WTC11 (cell line): ENCODE results near the gene NID2. TPM values are rescaled to one million over a fixed set of nuclear protein-coding genes. Genes with fewer than 3 reads are reported as not detected.

Source experiments
- ATAC-seq: fragments of 200-7000 bp; cut with Tn5 transposase; 2 replicates; pipeline ENCODE4 v1.10.0; 2021; ENCODE audit warnings: mild to moderate bottlenecking, moderate library complexity
- CTCF ChIA-PET: fragments of 300-600 bp; sonication (Branson Sonifier 250); formaldehyde crosslinking; loops from one replicate; lab custom pipeline; 2021; ENCODE audit warnings: antibody characterized with exemption; lab: Charles Lee
- POLR2A ChIA-PET: fragments of 350-600 bp; sonication (Branson Sonifier 250); formaldehyde crosslinking; loops from one replicate; lab custom pipeline; 2021; ENCODE audit warnings: antibody characterized with exemption; lab: Charles Lee
- DNase-seq: peaks from one replicate; pipeline ENCODE4 v3.0.0; 2021; ENCODE audit warnings: low spot score
- H3K27ac Mint-ChIP-seq: 2 replicates; pipeline ENCODE4 v1.8.0; 2021; ENCODE audit warnings: mixed read lengths
- H3K27me3 Mint-ChIP-seq: 2 replicates; pipeline ENCODE4 v1.8.0; 2021; ENCODE audit warnings: low read depth, mild to moderate bottlenecking, moderate library complexity, mixed read lengths
- H3K36me3 Mint-ChIP-seq: 2 replicates; pipeline ENCODE4 v1.8.0; 2021; ENCODE audit warnings: mixed read lengths
- H3K4me1 Mint-ChIP-seq: 2 replicates; pipeline ENCODE4 v1.8.0; 2022; ENCODE audit warnings: mixed read lengths
- H3K4me3 Mint-ChIP-seq: 2 replicates; pipeline ENCODE4 v1.8.0; 2021; ENCODE audit warnings: mild to moderate bottlenecking, moderate library complexity, mixed read lengths
- H3K9me3 Mint-ChIP-seq: 2 replicates; pipeline ENCODE4 v1.8.0; 2021; ENCODE audit warnings: mixed read lengths
- ATF1 ChIP-seq: sonication (generic); formaldehyde crosslinking; IDR thresholded peaks from 2 replicates; pipeline ENCODE4 v1.8.1; 2023; ENCODE audit warnings: mild to moderate bottlenecking, moderate library complexity, missing genetic modification reagents
- CREM ChIP-seq: sonication (generic); formaldehyde crosslinking; IDR thresholded peaks from 2 replicates; pipeline ENCODE4 v1.8.1; 2022; ENCODE audit warnings: mild to moderate bottlenecking, missing genetic modification reagents, moderate library complexity
- GTF2I ChIP-seq: fragments of 250-450 bp; sonication (Bioruptor Pico); conservative IDR thresholded peaks from 2 replicates; pipeline ENCODE4 v1.4.0; 2021; ENCODE audit warnings: mild to moderate bottlenecking
- MXD4 ChIP-seq: fragments of 250-450 bp; sonication (Bioruptor Pico); IDR thresholded peaks from 2 replicates; pipeline ENCODE4 v1.8.0; 2021; ENCODE audit warnings: mild to moderate bottlenecking, moderate library complexity, borderline replicate concordance
- NFYB ChIP-seq: sonication (generic); formaldehyde crosslinking; conservative IDR thresholded peaks from 2 replicates; pipeline ENCODE4 v1.8.0; 2022; ENCODE audit warnings: low read depth, missing genetic modification reagents
- OVOL2 ChIP-seq: fragments of 250-450 bp; sonication (Bioruptor Pico); IDR thresholded peaks from 2 replicates; pipeline ENCODE4 v1.9.0; 2021; ENCODE audit warnings: mild to moderate bottlenecking, borderline replicate concordance
- TP53 ChIP-seq: sonication (generic); formaldehyde crosslinking; IDR thresholded peaks from 2 replicates; pipeline ENCODE4 v1.8.1; 2023; ENCODE audit warnings: mild to moderate bottlenecking, missing genetic modification reagents
- ZNF263 ChIP-seq: sonication (generic); formaldehyde crosslinking; IDR thresholded peaks from 2 replicates; pipeline ENCODE4 v1.8.1; 2022; ENCODE audit warnings: low read depth, mild to moderate bottlenecking, moderate library complexity, missing genetic modification reagents
- ZNF317 ChIP-seq: sonication (generic); formaldehyde crosslinking; IDR thresholded peaks from 2 replicates; pipeline ENCODE4 v1.8.1; 2023; ENCODE audit warnings: low read depth, mild to moderate bottlenecking, moderate library complexity, missing genetic modification reagents, borderline replicate concordance
- ZNF416 ChIP-seq: fragments of 250-450 bp; sonication (Bioruptor Pico); IDR thresholded peaks from 2 replicates; pipeline ENCODE4 v1.9.0; 2021; ENCODE audit warnings: mild to moderate bottlenecking, inconsistent platforms
- total RNA-seq: library from RNA; stranded (reverse); gene quantifications from 3 replicates; pipeline ENCODE4 v1.2.3, GENCODE V29; 2021
- TF ChIP-seq, protein P1 (sequence below): sonication (generic); formaldehyde crosslinking; IDR thresholded peaks from 2 replicates; pipeline ENCODE4 v1.8.0; 2022; ENCODE audit warnings: mild to moderate bottlenecking, missing genetic modification reagents
- TF ChIP-seq, protein P2 (sequence below): sonication (generic); formaldehyde crosslinking; IDR thresholded peaks from 2 replicates; pipeline ENCODE4 v1.8.0; 2022; ENCODE audit warnings: mild to moderate bottlenecking, missing genetic modification reagents
- TF ChIP-seq, protein P3 (sequence below): sonication (generic); formaldehyde crosslinking; IDR thresholded peaks from 2 replicates; pipeline ENCODE4 v1.8.1; 2023; ENCODE audit warnings: mild to moderate bottlenecking, missing genetic modification reagents, moderate library complexity
- TF ChIP-seq, protein P4 (sequence below): sonication (generic); formaldehyde crosslinking; IDR thresholded peaks from 2 replicates; pipeline ENCODE4 v1.8.1; 2022; ENCODE audit warnings: missing genetic modification reagents, borderline replicate concordance
- TF ChIP-seq, protein P5 (sequence below): fragments of 200-600 bp; IDR thresholded peaks from 2 replicates; pipeline ENCODE4 v1.8.0; 2022; ENCODE audit warnings: antibody characterized with exemption
- TF ChIP-seq, protein P6 (sequence below): sonication (generic); formaldehyde crosslinking; IDR thresholded peaks from 2 replicates; pipeline ENCODE4 v1.8.1; 2022; ENCODE audit warnings: mild to moderate bottlenecking, moderate library complexity, missing genetic modification reagents
- TF ChIP-seq, protein P7 (sequence below): fragments of 250-450 bp; sonication (Bioruptor Pico); IDR thresholded peaks from 2 replicates; pipeline ENCODE4 v1.9.0; 2021; ENCODE audit warnings: mild to moderate bottlenecking

Gene NID2
- total RNA-seq, 1 experiment from 2014 or later, result 5.4 TPM

DNA sequence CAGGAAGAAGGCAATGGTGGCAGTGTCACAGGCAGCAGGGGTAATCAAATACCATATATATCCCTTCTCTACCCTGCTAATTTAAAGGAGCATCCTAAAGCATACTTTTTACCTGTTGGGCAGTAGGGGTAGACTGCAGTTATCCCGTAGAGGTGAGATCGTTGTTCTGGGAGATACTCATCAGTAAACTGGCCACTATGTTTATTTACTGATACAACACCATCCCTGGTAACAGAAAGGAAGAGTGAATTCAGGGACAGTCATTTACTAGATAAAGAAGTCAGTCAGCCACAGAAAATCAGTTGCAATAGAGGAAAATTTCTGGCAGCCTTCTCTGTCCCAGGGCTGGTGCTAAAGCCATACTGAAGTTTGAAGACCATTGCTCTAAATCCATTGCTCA lies 63.2 kb downstream of the NID2 start:
- no peak overlapping the region for H3K27ac Mint-ChIP-seq
- DNase-seq, result no peak
- no peaks in the 10 kb centered on the region for H3K9me3 Mint-ChIP-seq
- H3K4me3 Mint-ChIP-seq, result no peak overlapping the region
- TF ChIP-seq ZNF317 (no peak), GTF2I (CRISPR knock-in tag) (no peak), ATF1 (CRISPR knock-in tag) (no peak), NFYB (CRISPR knock-in tag) (no peak), ZNF263 (CRISPR knock-in tag) (no peak), OVOL2 (CRISPR knock-in tag) (no peak), ZNF416 (CRISPR knock-in tag) (no peak), TP53 (CRISPR knock-in tag) (no peak), MXD4 (CRISPR knock-in tag) (no peak), CREM (CRISPR knock-in tag) (no peak)
- TF ChIP-seq, protein P1, sequence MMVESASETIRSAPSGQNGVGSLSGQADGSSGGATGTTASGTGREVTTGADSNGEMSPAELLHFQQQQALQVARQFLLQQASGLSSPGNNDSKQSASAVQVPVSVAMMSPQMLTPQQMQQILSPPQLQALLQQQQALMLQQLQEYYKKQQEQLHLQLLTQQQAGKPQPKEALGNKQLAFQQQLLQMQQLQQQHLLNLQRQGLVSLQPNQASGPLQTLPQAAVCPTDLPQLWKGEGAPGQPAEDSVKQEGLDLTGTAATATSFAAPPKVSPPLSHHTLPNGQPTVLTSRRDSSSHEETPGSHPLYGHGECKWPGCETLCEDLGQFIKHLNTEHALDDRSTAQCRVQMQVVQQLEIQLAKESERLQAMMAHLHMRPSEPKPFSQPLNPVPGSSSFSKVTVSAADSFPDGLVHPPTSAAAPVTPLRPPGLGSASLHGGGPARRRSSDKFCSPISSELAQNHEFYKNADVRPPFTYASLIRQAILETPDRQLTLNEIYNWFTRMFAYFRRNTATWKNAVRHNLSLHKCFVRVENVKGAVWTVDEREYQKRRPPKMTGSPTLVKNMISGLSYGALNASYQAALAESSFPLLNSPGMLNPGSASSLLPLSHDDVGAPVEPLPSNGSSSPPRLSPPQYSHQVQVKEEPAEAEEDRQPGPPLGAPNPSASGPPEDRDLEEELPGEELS, result no peak
- TF ChIP-seq, protein P2, sequence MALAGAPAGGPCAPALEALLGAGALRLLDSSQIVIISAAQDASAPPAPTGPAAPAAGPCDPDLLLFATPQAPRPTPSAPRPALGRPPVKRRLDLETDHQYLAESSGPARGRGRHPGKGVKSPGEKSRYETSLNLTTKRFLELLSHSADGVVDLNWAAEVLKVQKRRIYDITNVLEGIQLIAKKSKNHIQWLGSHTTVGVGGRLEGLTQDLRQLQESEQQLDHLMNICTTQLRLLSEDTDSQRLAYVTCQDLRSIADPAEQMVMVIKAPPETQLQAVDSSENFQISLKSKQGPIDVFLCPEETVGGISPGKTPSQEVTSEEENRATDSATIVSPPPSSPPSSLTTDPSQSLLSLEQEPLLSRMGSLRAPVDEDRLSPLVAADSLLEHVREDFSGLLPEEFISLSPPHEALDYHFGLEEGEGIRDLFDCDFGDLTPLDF (CRISPR knock-in tag), result no peak
- TF ChIP-seq, protein P3, sequence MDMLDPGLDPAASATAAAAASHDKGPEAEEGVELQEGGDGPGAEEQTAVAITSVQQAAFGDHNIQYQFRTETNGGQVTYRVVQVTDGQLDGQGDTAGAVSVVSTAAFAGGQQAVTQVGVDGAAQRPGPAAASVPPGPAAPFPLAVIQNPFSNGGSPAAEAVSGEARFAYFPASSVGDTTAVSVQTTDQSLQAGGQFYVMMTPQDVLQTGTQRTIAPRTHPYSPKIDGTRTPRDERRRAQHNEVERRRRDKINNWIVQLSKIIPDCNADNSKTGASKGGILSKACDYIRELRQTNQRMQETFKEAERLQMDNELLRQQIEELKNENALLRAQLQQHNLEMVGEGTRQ (CRISPR knock-in tag), result no peak
- TF ChIP-seq, protein P4, sequence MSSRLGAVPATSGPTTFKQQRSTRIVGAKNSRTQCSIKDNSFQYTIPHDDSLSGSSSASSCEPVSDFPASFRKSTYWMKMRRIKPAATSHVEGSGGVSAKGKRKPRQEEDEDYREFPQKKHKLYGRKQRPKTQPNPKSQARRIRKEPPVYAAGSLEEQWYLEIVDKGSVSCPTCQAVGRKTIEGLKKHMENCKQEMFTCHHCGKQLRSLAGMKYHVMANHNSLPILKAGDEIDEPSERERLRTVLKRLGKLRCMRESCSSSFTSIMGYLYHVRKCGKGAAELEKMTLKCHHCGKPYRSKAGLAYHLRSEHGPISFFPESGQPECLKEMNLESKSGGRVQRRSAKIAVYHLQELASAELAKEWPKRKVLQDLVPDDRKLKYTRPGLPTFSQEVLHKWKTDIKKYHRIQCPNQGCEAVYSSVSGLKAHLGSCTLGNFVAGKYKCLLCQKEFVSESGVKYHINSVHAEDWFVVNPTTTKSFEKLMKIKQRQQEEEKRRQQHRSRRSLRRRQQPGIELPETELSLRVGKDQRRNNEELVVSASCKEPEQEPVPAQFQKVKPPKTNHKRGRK (CRISPR knock-in tag), result no peak
- TF ChIP-seq, protein P5, sequence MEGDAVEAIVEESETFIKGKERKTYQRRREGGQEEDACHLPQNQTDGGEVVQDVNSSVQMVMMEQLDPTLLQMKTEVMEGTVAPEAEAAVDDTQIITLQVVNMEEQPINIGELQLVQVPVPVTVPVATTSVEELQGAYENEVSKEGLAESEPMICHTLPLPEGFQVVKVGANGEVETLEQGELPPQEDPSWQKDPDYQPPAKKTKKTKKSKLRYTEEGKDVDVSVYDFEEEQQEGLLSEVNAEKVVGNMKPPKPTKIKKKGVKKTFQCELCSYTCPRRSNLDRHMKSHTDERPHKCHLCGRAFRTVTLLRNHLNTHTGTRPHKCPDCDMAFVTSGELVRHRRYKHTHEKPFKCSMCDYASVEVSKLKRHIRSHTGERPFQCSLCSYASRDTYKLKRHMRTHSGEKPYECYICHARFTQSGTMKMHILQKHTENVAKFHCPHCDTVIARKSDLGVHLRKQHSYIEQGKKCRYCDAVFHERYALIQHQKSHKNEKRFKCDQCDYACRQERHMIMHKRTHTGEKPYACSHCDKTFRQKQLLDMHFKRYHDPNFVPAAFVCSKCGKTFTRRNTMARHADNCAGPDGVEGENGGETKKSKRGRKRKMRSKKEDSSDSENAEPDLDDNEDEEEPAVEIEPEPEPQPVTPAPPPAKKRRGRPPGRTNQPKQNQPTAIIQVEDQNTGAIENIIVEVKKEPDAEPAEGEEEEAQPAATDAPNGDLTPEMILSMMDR, result no peak
- TF ChIP-seq, protein P6, sequence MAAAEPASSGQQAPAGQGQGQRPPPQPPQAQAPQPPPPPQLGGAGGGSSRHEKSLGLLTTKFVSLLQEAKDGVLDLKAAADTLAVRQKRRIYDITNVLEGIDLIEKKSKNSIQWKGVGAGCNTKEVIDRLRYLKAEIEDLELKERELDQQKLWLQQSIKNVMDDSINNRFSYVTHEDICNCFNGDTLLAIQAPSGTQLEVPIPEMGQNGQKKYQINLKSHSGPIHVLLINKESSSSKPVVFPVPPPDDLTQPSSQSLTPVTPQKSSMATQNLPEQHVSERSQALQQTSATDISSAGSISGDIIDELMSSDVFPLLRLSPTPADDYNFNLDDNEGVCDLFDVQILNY, result no peak
- TF ChIP-seq, protein P7, sequence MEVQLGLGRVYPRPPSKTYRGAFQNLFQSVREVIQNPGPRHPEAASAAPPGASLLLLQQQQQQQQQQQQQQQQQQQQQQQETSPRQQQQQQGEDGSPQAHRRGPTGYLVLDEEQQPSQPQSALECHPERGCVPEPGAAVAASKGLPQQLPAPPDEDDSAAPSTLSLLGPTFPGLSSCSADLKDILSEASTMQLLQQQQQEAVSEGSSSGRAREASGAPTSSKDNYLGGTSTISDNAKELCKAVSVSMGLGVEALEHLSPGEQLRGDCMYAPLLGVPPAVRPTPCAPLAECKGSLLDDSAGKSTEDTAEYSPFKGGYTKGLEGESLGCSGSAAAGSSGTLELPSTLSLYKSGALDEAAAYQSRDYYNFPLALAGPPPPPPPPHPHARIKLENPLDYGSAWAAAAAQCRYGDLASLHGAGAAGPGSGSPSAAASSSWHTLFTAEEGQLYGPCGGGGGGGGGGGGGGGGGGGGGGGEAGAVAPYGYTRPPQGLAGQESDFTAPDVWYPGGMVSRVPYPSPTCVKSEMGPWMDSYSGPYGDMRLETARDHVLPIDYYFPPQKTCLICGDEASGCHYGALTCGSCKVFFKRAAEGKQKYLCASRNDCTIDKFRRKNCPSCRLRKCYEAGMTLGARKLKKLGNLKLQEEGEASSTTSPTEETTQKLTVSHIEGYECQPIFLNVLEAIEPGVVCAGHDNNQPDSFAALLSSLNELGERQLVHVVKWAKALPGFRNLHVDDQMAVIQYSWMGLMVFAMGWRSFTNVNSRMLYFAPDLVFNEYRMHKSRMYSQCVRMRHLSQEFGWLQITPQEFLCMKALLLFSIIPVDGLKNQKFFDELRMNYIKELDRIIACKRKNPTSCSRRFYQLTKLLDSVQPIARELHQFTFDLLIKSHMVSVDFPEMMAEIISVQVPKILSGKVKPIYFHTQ (CRISPR knock-in tag), result no peak
- TF ChIP-seq, all 79 proteins: peak for 0
- Mint-ChIP-seq H3K27me3 (no peaks in the 10 kb centered on the region), H3K4me1 (no peaks in the 10 kb centered on the region), H3K36me3 (peaks cover 81% of the 10 kb centered on the region)
- no peak for ATAC-seq
- ChIA-PET CTCF (interaction anchor here (1.1 to 1.8 kb wide), 2 partner anchors 10 to 230 kb away, joined by 3 to 9 read pairs; no protein-coding TSS in a partner anchor), POLR2A (no interaction called here)
